Measurements from ENCODE around the gene CES5A.
"Not testable (repeated sequence)": the region's sequence is repeated elsewhere in the genome, so short reads cannot be mapped to it uniquely, and the experiment has no call there.

CES5A gene

GRCh38 chr16:55875273-55875672 is at the start of gene CES5A:
CES5A (minus strand) TSS chr16:55875373; CDS start chr16:55875221, 152 bp downstream.
- DNase-seq: no peak

GRCh38 chr16:55922662-55923061 is 47.5 kb upstream of the CES5A start:
- DNase-seq: no peak

GRCh38 chr16:55917373-55918160 is 42.4 kb upstream of the CES5A start:
- DNase-seq: no peak

- DNase-seq: no peak
These were observed 40.1 kb upstream of the CES5A start for GRCh38 chr16:55915096-55915827.

GRCh38 chr16:55914383-55914782 is 39.2 kb upstream of the CES5A start:
- no peak for DNase-seq

- DNase-seq: no peak
These were observed 38.5 kb upstream of the CES5A start for GRCh38 chr16:55913716-55914115.

- DNase-seq: not testable (repeated sequence)
These were observed 37.9 kb upstream of the CES5A start for GRCh38 chr16:55913121-55913520.

GRCh38 chr16:55912022-55912421 is 36.8 kb upstream of the CES5A start:
- no peak for DNase-seq

GRCh38 chr16:55911616-55912015 is 36.4 kb upstream of the CES5A start:
- DNase-seq: no peak

GRCh38 chr16:55909876-55910275 is 34.7 kb upstream of the CES5A start:
- no peak for DNase-seq

GRCh38 chr16:55908641-55909040 is 33.5 kb upstream of the CES5A start:
- no peak for DNase-seq

- no peak for DNase-seq
These were observed 32.5 kb upstream of the CES5A start for GRCh38 chr16:55907661-55908060.

GRCh38 chr16:55906123-55906522 is 30.9 kb upstream of the CES5A start:
- no peak for DNase-seq

- DNase-seq: no peak
These were observed 30.5 kb upstream of the CES5A start for GRCh38 chr16:55905651-55906050.

GRCh38 chr16:55901566-55902217 is 26.5 kb upstream of the CES5A start:
- no peak for DNase-seq

GRCh38 chr16:55900616-55901393 is 25.6 kb upstream of the CES5A start:
- no peak for DNase-seq

- DNase-seq: no peak
These were observed 24.7 kb upstream of the CES5A start for GRCh38 chr16:55899857-55900256.

- no peak for DNase-seq
These were observed 23.4 kb upstream of the CES5A start for GRCh38 chr16:55898592-55898991.

GRCh38 chr16:55892821-55893220 is 17.6 kb upstream of the CES5A start:
- no peak for DNase-seq

- DNase-seq: no peak
These were observed 14.3 kb upstream of the CES5A start for GRCh38 chr16:55889518-55889917.

- no peak for DNase-seq
These were observed 13.4 kb upstream of the CES5A start for GRCh38 chr16:55888546-55888945.

GRCh38 chr16:55876854-55877253 is 1.7 kb upstream of the CES5A start:
- no peak for DNase-seq

GRCh38 chr16:55873122-55873521 is 2.1 kb downstream of the CES5A start:
- DNase-seq: no peak
